K562 (cell line): Measurements from ENCODE around the gene ACY1. TPM values are rescaled to one million over a fixed set of nuclear protein-coding genes. Genes with fewer than 3 reads are reported as not detected.
A peak's percentile ranks its signal among the peaks of the same experiment; 100 is the strongest.

Experiments
- ATAC-seq: fragments of 200-7000 bp; cut with Tn5 transposase; 3 replicates; pipeline ENCODE4 v1.9.1; 2020; ENCODE audit warnings: moderate library complexity
- BruUV-seq: library from RNA; stranded (reverse); fragments of 400-500 nt; replicated peaks from 2 replicates; lab custom pipeline; 2021; lab: Mats Ljungman, UMichigan
- CTCF ChIA-PET: fragments of 300-600 bp; formaldehyde crosslinking; extraction: SDS; loops from one replicate; lab custom pipeline; 2021; ENCODE audit warnings: low intra/inter-chr PET ratio; lab: Yijun Ruan, JAX
- POLR2A ChIA-PET: fragments of 300-600, 350-650 bp; sonication (Branson Sonifier 250); formaldehyde crosslinking; extraction: SDS; loops from one replicate; lab custom pipeline; 2021; ENCODE audit warnings: antibody characterized with exemption, inconsistent platforms; lab: Yijun Ruan, JAX
- DNase-seq, 4 experiments: peaks; one replicate each; pipeline versions ENCODE4 v3.0.0 to v3.0.0-alpha.2; 2011 to 2018; ENCODE audit warnings: low spot score in 3 of 4, mixed read lengths in 3 of 4; ENCODE audit errors: extremely low read depth in 1 of 4
- FAIRE-seq: peaks from 2 replicates; lab custom pipeline; 2011; peaks lifted over from hg19 to GRCh38; lab: Jason Lieb, UNC
- H2AFZ ChIP-seq: 2 replicates; pipeline ENCODE4 v1.6.0; 2011; ENCODE audit warnings: low read depth, low read length, control low read depth, inconsistent platforms
- H3K27ac ChIP-seq: fragments of 200-600 bp; 3 replicates; pipeline ENCODE4 v1.8.0; 2011; ENCODE audit warnings: low read depth, mild to moderate bottlenecking, control low read depth, inconsistent platforms, low read length, moderate library complexity, mixed read lengths; ENCODE audit errors: extremely low read depth
- H3K27me3 ChIP-seq, 2 experiments: fragments of 300-600 bp in 1 of 2; 2 replicates in 1 of 2; 3 replicates in 1 of 2; pipeline versions ENCODE4 v1.6.0 to v1.8.0; 2011; ENCODE audit warnings: inconsistent platforms in 2 of 2, low read length in 2 of 2, mild to moderate bottlenecking in 1 of 2, mixed read lengths in 1 of 2, moderate library complexity in 1 of 2; ENCODE audit not compliant: control insufficient read depth in 2 of 2, insufficient read depth in 2 of 2
- H3K36me3 ChIP-seq: fragments of 300-600 bp; 3 replicates; pipeline ENCODE4 v1.8.0; 2011; ENCODE audit warnings: mild to moderate bottlenecking, low read length, inconsistent platforms; ENCODE audit not compliant: control insufficient read depth, insufficient read depth
- H3K4me1 ChIP-seq, 2 experiments: fragments of 200-600 bp in 1 of 2; replicated peaks in 1 of 2; 2 replicates in 1 of 2; 3 replicates in 1 of 2; pipeline versions ENCODE4 v1.5.1 to v1.8.0; 2011; ENCODE audit warnings: inconsistent platforms in 2 of 2, low read length in 2 of 2, mild to moderate bottlenecking in 1 of 2, mixed read lengths in 1 of 2, moderate library complexity in 1 of 2; ENCODE audit not compliant: control insufficient read depth in 2 of 2, insufficient read depth in 2 of 2
- H3K4me2 ChIP-seq: 2 replicates; pipeline ENCODE4 v1.6.1; 2011; ENCODE audit warnings: low read length, control low read depth, inconsistent platforms, mixed read lengths; ENCODE audit not compliant: insufficient read depth
- H3K4me3 ChIP-seq: fragments of 200-600 bp; sonication (generic), shearing (Covaris generic); 2 replicates; pipeline ENCODE4 v1.5.1; 2016; ENCODE audit warnings: control low read depth, inconsistent platforms
- H3K79me2 ChIP-seq: fragments of 200-600 bp; 3 replicates; pipeline ENCODE4 v1.8.0; 2011; ENCODE audit warnings: low read length, inconsistent platforms; ENCODE audit not compliant: control insufficient read depth, insufficient read depth
- H3K9ac ChIP-seq, 2 experiments: 2 replicates each; pipeline versions ENCODE4 v1.6.0 to v1.6.1; 2011; ENCODE audit warnings: low read depth in 2 of 2, low read length in 2 of 2, control low read depth in 1 of 2, inconsistent platforms in 1 of 2, mild to moderate bottlenecking in 1 of 2, mixed read lengths in 1 of 2; ENCODE audit not compliant: insufficient read depth in 1 of 2
- H3K9me1 ChIP-seq: one replicate; pipeline ENCODE4 v1.6.0; 2011; ENCODE audit warnings: inconsistent platforms, mild to moderate bottlenecking, low read length, moderate library complexity; ENCODE audit not compliant: control insufficient read depth, insufficient read depth
- H3K9me3 ChIP-seq: replicated peaks from 2 replicates; pipeline ENCODE4 v1.5.1; 2011; ENCODE audit warnings: low read depth, low read length, inconsistent platforms; ENCODE audit not compliant: control insufficient read depth, insufficient read depth
- H4K20me1 ChIP-seq: replicated peaks from 2 replicates; pipeline ENCODE4 v1.6.1; 2011; ENCODE audit warnings: low read length, inconsistent platforms, mixed read lengths; ENCODE audit not compliant: control insufficient read depth, insufficient read depth
- ELK3 ChIP-seq: fragments of 450-650 bp; formaldehyde crosslinking; IDR thresholded peaks from 2 replicates; pipeline ENCODE4 v1.4.0; 2020; ENCODE audit warnings: mild to moderate bottlenecking
- HNRNPK ChIP-seq: fragments of 200-400 bp; formaldehyde crosslinking; IDR thresholded peaks from one replicate; pipeline ENCODE4 v1.6.1; 2018; ENCODE audit warnings: mild to moderate bottlenecking, low read depth, low read length; ENCODE audit not compliant: poor library complexity, severe bottlenecking
- MTA1 ChIP-seq: fragments of 450-650 bp; IDR thresholded peaks from 2 replicates; pipeline ENCODE4 v1.6.1; 2017; ENCODE audit warnings: borderline replicate concordance
- MTA3 ChIP-seq: fragments of 450-650 bp; formaldehyde crosslinking; IDR thresholded peaks from 2 replicates; pipeline ENCODE4 v1.6.1; 2017; ENCODE audit warnings: mild to moderate bottlenecking, borderline replicate concordance
- PBX2 ChIP-seq, 2 experiments: IDR thresholded peaks in 1 of 2; conservative IDR thresholded peaks in 1 of 2; 2 replicates each; pipeline ENCODE4 v1.6.1; 2016; ENCODE audit warnings: low read depth in 2 of 2, mild to moderate bottlenecking in 1 of 2, missing compliant biosample characterization in 1 of 2, missing genetic modification characterization in 1 of 2, moderate library complexity in 1 of 2
- PTTG1 ChIP-seq: fragments of 450-650 bp; IDR thresholded peaks from 2 replicates; pipeline ENCODE4 v1.6.1; 2016; ENCODE audit warnings: low read depth, mild to moderate bottlenecking, missing genetic modification characterization, missing compliant biosample characterization
- RB1 ChIP-seq: fragments of 450-650 bp; IDR thresholded peaks from 2 replicates; pipeline ENCODE4 v1.6.1; 2017; ENCODE audit warnings: low read depth, mild to moderate bottlenecking
- REST ChIP-seq, 2 experiments: fragments of 450-650 bp; formaldehyde crosslinking in 1 of 2; IDR thresholded peaks; 2 replicates each; pipeline versions ENCODE4 v1.4.0 to v1.6.1; 2014 to 2020; ENCODE audit warnings: mild to moderate bottlenecking in 2 of 2, borderline replicate concordance in 1 of 2, low read depth in 1 of 2
- WGBS: fragments of 100-300 bp; shearing (Covaris generic); methylation state at CpG from one replicate; pipeline ENCODE4 v1.1.6; 2016; ENCODE audit warnings: low coverage, mixed read lengths; ENCODE audit not compliant: insufficient coverage; ENCODE audit errors: missing lambda C conversion rate; 5-methylcytosine and 5-hydroxymethylcytosine counted together
- in situ Hi-C: fragments of 300-500 bp; cut with MboI; formaldehyde crosslinking; loops from 4 replicates; pipeline ENCODE4 v1.15.0; 2018; ENCODE audit warnings: inconsistent platforms, mixed read lengths
- intact Hi-C: fragments of 100-400 bp; cut with micrococcal nuclease; formaldehyde crosslinking; loops from 2 replicates; pipeline ENCODE4 v1.14.2; 2022
- polyA plus RNA-seq, 8 experiments: library from polyadenylated mRNA; depleted of rRNA in 4 of 8; stranded (reverse) in 5 of 8; unstranded in 3 of 8; fragments of >200 nt; fragmentation: Nextera tagmentation in 2 of 8; fragmentation: Illumina TruSeq in 1 of 8; extraction: Ambion mirVana in 2 of 8; extraction: Trizol in 1 of 8; gene quantifications; 2 replicates each; pipeline versions ENCODE4 v1.2.1 to v1.2.3, GENCODE V29; 2011 to 2014; ENCODE audit warnings: inconsistent platforms in 1 of 8, missing spikeins in 1 of 8
- total RNA-seq, 7 experiments: library from RNA; depleted of rRNA in 6 of 7; stranded (reverse); fragments of >200 nt in 6 of 7; fragmentation: Illumina TruSeq in 2 of 7; extraction: Trizol in 2 of 7; gene quantifications; 2 replicates each; pipeline versions ENCODE4 v1.2.1 to v1.2.3, GENCODE V29; 2011 to 2021; ENCODE audit warnings: low replicate concordance in 1 of 7

ACY1 gene
- total and polyA plus RNA-seq, 9 of the 15 experiments (the other 6 are each of a cell fraction or from before 2014, with no cell fraction given), result 70.7 to 195 (median 123) TPM

- ChIA-PET CTCF (interaction anchor here (0.6 to 5.3 kb wide), 5 partner anchors 53 to 338 kb away, joined by 3 to 36 read pairs (median 7); no protein-coding TSS in a partner anchor), POLR2A (interaction anchor here (0.8 to 1.0 kb wide), 2 partner anchors 53 to 81 kb away, joined by 3 read pairs; no protein-coding TSS in a partner anchor)
- Histone ChIP-seq H3K4me2 (no peak overlapping the region; the same call in 1 of the 2 replicates), H3K36me3 (no peaks in the 10 kb centered on the region), H2AFZ (no peak overlapping the region), H3K9me3 (no peaks in the 10 kb centered on the region), H3K4me1 (peaks cover 31 to 44% of the 10 kb centered on the region in 2 experiments), H3K4me3 (no peak overlapping the region), H4K20me1 (no peaks in the 10 kb centered on the region), H3K9me1 (no peaks in the 10 kb centered on the region), H3K27ac (no peak overlapping the region), H3K79me2 (no peaks in the 10 kb centered on the region), H3K27me3 (no peaks in the 10 kb centered on the region), H3K9ac (no peak overlapping the region)
- peak; percentile 83 to 84 (median 83) for DNase-seq
- in situ Hi-C loops (loop anchor here (5.0 to 25.0 kb wide), 2 partner anchors 126 to 386 kb away; no protein-coding TSS in a partner anchor), intact Hi-C loops (loop anchor here (1.0 to 5.0 kb wide), 6 partner anchors 51 to 446 kb away; partner anchors contain the start of genes GLYCTK and SEMA3G)
- BruUV-seq, result no TSS peak
- FAIRE-seq, result peak; percentile 80
- peak; percentile 92 for ATAC-seq
- WGBS, result 2% methylated on average over 8 of the region's 18 CpGs
- 0 out of 2 replicates have a peak, but pooled peaks have one; percentile 23 for TF ChIP-seq MTA1
- TF ChIP-seq RB1, result peak; percentile 56; the same call in 1 of the 2 replicates
- TF ChIP-seq REST (IDR thresholded peaks at IDR 0.05; ENCODE audit: borderline replicate concordance), result peak; percentile 75
- no peak for TF ChIP-seq REST (CRISPR knock-in tag; IDR thresholded peaks at IDR 0.05; ENCODE audit: low read depth)
- TF ChIP-seq MTA3, result peak; percentile 30; the same call in 1 of the 2 replicates
- TF ChIP-seq ELK3 (CRISPR knock-in tag), result no peak
- TF ChIP-seq PTTG1 (tag), result no peak
- TF ChIP-seq HNRNPK, result no peak
- no peak for TF ChIP-seq PBX2 (CRISPR knock-in tag; IDR thresholded peaks at IDR 0.05; ENCODE audit: low read depth)
- no peak for TF ChIP-seq PBX2 (tag; conservative IDR thresholded peaks at IDR 0.05; ENCODE audit: low read depth)
These were observed 18.2 kb downstream of the ACY1 start for GRCh38 chr3:52001443-52001974.
